HuH-7 (cell line): ENCODE measurements around the gene ZNF385A.

ENCODE experiments used
- DNase-seq: peaks from one replicate; pipeline ENCODE4 v3.0.0; 2011; ENCODE audit warnings: low spot score

Gene ZNF385A

DNA sequence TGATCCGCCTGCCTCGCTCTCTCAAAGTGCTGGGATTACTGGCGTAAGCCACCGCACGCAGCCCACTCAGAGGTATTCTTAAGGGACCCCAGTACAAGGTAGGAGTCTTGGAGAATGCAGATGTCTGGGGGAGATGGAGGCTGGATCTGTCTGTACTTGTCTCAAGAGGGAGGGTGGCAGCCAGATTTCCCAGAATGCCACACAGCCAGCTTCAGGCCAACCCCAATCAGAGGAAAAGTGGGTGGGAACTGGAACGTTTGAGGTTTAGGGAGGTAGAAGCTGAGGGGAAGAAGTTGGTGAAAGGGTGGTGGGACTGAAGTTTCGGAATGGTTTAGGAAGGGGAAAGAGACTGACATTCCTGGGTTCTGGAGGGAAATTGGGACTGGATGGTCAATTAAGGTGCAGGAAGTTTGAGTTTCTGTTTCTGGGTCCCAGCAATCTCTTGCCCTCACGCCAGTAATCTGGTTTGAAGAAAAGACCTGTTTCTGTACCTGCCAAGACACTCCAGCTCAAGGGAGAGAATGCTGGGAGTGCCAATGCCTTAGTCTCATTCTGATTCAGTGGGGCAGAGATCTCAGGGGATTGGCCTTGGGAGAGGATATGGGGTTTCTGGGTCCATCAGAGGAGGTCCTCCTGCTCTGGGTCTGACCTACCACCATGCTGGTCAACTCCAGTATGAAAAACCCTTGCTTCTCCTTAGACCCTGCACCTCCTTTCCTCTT is 8.1 kb upstream of the ZNF385A start:
- no peak for DNase-seq

DNA sequence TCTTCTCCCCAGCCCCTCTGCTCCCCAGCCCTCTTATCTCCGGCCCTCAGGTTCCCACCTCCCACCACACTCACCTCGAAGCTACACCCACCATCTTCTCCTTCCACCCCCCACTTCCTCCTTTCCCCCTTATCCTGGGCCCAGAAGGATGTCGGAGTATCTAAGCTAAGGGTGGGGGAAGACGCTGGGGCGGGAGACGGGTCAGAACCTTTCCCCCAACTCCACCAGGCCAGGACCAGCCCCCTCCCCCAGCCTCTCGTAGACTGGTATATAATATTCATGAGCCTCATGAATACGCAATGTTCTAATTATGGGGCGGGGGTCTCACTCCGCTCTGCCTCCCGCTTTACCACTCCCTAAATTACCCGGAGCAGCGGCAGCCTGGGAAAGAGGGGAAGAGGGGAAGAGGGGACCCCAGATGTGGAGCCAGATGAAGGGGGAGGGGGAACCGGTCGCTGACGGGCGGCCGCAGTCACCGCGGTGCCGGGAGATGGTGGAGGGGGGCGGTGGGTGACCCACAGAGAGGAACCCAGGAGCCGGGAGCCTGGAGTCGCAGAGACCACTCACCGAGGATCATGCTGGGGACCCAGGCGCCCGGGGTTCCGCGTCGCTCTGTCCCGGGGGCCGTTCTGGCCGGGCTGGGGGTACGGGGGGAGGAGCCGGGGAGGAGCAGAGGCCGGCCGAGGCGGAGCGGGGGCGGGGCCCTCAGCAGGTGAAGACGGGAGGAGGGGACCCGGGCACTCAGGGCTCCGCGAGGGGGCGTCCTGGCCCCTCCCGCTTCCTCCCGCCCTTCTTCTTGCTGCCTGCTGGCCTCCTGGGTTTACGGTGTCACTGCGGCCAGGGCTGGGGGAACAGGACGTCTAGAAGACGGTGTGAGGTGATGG is 6.4 kb upstream of the ZNF385A start:
- DNase-seq, result no peak

DNA sequence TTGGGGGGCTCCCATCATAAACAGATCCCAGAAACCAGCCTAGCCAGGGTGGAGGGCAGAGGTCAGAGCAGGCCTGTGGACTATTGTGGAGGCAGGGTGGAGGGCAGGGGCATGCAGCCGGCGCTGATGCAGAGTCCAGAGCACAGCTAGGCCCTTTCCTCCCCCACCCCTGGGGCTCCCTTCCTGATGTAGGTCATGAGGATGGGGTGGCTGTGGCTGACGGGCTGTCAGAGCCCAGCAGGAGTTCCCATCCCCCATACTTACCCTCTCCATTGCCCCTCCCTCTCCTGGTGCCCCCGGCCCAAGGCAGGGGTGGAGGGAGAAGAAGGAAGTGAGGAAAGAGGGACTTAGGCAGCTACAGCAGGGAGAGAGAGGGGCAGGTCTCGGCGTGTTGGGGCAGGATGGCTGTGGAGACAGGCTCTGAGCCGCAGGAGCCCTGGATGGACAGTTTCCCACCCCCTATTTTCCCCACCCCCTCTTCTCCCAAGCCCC is 5.7 kb upstream of the ZNF385A start:
- DNase-seq, result no peak

DNA sequence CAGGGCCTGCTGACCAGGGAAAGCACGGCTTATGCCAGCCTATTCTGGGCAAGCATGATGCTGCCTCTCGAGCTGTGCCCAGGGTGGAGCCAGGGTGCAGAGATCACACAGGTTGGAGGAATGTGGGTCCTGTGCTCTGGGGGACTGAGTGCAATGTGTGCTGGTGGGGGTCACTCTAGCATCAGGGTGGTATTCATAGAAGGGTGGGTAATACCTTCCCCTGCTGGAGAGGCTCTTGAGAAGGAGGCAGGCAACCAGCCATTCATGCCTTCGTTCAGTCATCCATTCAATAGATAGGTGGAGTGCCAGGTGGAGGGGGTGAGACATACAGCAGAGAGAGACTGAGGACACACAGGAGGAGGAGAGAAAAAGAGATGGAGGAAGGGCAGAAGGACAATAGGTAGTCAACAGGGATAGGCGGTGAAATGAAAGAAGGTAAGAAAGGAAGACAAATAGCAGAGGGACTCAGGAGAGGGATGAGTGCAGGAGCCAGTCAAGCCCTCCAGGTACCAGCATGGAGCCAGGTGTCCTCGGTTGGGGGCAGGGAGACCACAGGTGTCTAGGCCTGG is 5.2 kb upstream of the ZNF385A start:
- DNase-seq, result no peak

DNA sequence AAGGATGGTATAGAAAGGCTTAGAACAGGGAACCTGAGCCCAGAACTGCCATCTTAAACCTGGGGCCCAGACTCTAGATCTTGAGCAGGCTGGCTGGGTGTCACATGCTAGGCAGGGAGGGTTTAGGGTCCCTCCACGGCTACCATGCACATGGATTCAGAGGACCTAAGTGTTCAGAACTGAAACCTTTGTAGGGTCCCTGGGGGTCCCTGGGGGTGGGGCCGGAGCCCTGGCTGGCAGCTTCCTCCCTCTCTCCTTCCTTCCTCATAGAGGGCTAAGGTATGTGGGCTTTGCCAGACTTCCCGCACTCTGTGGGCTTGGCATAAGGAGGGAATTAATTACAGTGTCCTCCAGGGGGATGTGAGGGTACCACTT is 4.6 kb upstream of the ZNF385A start:
- no peak for DNase-seq

DNA sequence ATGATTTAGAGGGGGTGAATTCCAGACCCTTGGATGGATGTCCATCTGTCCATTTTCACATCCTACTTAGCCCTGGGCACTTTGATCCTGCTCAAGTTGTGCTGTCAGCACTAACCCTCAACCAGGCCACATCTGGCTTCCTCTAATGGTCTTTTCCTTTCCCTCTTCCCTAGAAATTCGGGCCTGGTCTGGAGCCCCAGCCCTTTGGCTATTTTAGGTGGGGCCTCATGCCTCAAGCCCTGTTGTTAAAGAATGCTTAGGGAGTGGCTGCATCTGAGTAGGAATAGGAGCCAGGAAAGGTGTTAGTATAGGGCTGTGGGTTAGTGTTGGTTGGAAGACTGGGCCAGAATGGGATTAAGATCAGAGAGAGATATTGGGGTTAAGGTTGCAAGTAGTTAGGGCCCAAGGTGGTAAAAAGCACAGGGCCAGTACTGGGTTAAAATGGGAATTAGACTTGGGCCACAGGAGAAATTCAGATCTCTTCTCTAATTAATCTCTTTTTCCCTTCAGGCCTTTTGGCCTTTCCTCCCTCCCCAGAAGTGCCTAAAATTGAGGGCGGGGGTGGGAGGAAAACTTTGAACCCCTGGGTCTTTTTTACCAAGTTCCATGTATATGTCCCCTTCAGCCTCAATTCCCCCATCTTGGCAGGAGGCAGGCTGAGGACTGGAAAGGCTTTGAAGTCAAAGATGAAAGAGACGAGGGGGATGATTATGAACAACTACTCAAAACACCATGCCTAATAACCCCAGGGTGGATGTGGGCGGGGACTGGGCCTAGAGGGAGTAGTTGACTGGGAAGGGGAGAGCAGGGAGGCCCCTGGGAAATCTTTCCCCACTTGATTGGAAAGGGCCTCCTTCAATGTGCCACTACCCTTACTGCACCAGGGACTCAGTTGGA is 4.0 kb upstream of the ZNF385A start:
- no peak for DNase-seq

DNA sequence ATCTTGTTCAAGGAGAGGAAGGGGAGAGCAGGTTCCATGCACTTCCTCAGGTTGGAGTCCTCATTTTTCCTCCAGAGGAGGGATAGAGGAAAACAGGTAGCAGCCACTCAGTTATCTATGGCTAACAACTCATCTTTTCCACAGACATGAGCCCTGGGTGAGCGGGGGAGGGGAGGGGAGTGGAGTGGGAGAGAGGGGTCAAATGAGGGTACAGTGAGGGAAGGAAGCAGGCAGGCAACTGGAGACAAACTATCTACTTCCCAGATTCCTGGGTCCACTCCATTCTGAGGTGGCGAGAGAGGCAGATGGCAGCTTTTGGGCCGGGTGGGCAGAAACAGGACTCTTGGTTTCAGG is 2.6 kb upstream of the ZNF385A start:
- DNase-seq, result no peak

DNA sequence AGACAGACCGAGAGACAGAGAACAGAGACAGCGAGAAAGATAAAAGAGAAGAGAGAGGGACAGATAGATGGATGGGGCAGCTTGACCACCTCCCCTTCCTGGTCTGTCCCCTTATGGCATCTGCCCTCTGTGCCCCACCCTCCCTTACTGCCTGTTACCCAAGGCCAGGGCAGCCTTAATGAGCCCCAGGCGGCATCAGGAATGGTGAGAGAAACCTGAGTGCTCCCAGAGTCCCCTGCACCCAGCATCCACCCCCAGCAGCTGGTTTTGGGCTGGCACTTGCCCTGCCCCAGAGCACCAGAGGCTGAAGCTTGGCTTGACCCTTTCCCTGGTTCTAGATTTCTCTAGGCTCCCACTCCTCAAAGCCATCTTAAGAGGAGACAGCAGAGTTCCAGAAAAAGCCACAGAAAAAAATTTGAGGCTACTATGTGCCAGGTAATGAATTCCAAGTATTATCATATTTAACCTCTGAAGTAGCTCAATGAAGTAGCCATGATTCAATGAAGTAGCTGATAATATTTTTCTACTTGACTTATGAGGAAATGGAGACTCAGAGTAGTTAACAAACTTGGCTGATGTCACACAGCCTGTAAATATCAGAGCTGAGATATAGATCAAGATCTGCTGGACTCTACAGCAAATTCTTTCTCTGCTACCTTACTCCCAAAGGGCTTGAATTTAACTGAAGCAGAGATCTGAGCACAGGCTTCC is 2.0 kb upstream of the ZNF385A start:
- no peak for DNase-seq

DNA sequence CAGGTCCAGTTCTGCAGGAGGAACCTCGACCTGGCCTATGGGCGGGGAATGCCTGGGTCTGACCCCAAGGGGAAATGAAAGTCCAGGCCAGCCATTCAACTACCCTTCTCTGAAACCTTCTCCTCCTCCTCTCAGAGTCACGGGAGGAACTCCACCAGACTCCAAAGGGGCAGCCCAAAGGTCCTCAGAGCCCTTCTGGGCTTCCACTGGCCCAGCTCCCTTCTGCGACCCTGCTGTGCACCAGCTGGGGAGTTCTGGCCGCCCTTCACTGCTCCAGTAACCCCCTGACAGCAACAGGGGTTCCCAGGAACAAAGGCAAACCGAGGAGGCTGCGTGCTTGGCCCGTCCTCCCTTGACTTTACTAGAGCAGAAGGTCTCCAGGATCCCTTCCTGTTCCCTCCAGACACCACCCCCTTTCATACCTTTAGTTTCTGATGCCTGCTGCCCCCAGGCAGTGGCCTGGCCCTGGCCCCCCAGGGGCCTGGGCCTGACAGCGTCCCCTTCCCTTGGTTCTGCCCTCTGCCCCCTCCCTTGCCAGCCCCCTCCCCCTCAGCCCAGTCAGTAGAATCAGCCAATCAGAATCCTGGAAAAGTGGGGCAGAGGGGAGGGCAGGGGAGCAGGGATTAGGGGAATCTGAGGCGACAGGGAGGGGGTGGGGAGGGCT is 850 bp upstream of the ZNF385A start:
- DNase-seq, result no peak

DNA sequence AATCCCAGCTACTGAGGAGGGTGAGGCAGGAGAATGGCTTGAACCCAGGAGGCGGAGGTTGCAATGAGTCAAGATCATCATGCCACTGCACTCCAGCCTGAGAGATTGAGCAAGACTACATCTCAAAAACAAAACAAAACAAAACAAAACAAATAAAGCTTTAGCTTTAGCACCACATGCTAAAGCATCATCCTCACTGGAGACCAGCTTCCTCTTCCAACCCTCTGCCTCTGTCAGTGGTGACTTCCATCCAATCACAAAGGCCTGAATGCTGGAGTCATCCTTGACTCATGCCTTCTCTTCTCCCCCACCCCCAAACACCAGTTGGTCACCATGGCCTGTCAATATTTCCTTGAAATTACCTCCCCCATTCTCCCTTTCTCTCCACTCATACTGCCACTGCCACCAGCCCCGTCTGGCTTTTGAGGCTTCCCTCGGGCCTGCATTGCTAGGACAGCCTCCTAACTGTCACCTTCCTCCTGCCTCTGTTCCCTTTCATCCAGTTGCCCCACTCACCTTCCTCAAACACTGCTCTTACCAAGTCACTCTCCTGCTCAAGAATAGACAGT is 1.4 kb downstream of the ZNF385A start:
- no peak for DNase-seq

DNA sequence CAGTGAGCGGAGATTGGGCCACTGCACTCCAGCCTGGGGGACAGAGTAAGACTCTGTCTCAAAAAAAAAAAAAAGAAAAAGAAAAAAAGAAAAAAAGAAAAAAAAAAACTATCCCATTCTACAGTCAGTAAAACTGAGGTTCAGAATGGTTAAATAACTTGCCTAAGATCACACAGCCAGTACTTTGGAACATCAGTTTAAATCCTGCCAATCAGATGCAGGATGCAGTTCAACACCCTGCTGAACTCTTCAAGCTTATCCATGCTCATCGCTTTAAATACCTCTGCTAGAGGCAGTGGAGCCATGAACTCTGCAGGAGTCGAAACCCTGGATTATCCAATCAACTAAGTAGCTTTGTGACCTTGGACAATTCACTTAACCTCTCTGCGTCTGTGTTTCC is 3.4 kb downstream of the ZNF385A start:
- DNase-seq, result no peak

DNA sequence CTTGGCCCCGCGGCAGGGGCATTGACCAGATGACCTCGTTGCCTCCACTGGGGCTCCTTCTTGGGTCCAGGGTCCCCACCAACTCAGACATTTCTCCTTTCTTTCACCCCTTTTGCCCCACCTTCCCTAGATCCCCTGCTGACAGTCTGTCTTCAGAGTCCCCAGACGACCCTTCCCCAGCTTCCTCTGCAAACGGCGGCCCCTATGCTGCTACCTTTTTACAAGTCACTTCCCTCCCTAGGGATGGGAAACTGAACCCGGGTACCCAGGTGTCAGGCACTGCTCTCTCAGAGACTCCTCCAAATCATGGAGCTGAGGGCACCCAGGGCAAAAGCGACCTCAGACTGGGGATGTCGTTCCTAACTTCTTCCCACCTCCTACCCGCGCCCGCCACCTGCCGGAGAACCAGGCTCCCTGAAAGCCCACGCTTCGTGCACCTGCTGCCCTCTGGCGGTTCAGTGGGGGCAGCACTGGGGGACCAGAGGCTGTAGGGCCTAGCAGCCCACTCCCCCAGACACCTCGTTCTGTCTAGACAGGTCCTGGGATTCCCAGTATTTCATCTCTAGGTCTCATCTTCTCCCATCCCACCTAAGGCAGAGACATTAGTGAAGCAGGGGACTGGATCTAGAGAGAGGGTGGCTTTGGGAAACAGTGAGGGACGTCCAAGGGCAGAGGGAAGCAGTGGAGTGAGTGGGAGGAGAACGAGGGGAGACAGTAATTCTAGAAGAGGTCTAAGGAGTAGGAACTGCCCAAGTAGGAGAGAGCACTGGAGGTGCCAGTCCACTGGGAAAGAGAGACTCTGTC is 4.9 kb downstream of the ZNF385A start:
- DNase-seq, result peak; percentile 98

DNA sequence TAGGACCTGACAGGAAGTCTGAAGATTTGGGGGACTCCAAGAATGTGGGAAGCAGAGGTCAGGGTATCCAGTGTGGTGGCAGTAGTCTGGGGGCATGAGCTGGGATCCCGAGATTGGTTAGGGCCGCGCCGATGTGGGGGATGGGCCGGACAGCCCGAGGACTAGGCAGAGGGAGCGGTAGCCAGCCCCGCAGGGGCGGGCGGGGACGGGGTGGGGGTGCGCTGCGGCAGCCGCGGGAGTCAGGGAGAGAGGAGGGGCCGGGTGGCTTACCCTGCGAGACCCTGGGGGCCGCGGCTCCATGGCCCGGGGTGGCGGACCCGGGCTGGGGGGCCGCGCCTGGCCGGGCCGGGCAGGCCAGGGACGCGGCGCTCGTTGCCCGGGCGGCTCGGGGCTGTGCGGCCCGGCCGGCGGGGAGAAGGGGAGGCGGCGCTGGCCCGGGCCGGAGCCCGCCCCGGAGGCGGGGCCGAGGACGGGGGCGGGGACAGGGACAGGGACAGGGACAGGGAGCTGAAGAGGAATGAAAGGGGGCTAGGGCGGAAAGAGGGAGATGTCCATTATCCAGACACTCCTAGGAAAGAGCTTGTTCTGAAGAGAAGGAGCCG is 5.6 kb downstream of the ZNF385A start:
- DNase-seq, result peak; percentile 90

DNA sequence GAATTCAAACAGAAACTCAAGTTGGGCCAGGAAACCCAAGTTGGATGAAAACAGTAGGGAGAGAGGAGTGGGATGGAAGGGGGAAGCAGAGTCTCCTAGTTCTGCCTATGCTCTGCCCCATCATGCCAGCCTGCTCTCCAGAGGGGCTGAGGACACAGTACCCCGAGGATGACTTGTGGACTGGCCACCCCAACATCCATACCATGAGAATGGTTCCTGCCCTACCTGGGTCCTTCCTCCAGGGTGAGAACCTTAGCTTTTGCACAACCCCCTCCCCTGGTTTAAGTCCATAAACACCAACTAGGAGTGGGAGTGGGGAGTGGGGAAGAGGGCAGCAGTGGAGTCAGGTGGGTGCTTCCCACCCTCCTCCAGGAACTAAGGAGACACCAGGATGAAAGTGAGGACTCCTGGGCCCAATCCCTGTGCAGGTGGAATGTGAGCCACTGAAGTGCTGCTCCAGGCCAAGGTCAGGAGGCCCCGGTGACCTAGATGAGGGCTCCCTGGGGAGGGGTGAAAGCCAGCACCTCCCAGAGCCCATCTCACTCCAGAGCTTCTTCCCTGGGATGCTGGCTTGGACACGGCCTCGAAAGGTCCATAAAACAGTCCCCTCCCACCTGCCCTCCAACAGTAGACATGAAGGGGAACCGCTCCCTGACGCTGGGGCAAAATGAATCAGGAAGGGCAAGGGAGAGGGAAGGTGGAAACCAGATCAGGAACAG is 6.6 kb downstream of the ZNF385A start:
- DNase-seq, result no peak

DNA sequence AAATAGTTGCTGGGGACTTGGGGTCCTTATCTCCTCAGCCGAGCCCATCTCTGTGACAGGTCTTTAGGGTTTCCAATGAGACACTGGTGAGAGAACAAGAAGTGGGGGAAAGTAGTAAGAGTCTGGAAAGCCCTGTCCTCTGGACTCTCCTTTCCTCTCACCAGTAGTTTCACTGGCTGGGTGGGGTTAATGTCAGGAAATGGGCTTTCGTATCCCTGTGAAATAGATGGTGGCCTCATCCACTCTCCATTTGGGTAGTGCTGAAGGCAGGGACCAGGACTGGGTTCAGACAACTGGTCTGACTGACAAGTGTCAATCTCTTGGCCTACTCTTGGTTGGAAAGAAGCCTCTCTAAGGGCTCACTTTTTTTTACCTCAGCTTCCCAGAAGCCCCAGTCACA is 7.5 kb downstream of the ZNF385A start:
- no peak for DNase-seq

DNA sequence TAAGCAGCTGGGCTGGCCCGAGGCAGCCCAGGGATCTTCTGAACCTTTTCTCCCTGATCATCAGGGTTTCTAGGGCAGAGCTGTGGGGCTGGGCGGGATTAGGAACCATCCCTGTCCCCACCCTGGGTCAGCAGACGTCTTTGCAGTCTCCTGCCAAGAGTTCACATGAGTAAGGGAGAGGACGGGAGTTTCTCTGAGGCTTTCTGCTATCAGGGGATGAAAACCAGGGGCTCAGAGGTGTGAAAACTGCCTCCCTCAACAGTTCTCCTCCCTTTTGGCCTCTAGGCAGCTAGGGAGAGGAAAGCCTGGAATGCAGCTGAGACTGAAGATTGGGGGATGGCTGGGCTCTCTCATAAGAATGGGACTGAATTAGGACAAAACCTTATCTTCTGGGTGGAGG is 7.9 kb downstream of the ZNF385A start:
- DNase-seq, result no peak

DNA sequence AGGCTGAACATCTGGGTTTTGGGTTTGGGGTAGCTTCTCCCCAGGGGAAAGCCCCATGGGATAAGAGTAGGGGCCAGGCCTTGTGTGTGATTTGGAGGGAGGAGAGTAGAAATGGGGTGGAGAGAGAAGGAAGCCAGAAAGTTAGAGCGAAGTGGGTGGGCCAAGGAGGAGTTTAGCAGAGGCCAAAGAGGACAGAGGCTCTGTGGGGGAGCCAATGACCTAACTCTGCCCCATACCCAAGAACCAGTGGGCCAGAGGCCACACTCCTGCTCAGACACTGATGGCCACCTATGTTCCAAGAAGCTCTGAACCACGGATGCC is 9.3 kb downstream of the ZNF385A start:
- no peak for DNase-seq

DNA sequence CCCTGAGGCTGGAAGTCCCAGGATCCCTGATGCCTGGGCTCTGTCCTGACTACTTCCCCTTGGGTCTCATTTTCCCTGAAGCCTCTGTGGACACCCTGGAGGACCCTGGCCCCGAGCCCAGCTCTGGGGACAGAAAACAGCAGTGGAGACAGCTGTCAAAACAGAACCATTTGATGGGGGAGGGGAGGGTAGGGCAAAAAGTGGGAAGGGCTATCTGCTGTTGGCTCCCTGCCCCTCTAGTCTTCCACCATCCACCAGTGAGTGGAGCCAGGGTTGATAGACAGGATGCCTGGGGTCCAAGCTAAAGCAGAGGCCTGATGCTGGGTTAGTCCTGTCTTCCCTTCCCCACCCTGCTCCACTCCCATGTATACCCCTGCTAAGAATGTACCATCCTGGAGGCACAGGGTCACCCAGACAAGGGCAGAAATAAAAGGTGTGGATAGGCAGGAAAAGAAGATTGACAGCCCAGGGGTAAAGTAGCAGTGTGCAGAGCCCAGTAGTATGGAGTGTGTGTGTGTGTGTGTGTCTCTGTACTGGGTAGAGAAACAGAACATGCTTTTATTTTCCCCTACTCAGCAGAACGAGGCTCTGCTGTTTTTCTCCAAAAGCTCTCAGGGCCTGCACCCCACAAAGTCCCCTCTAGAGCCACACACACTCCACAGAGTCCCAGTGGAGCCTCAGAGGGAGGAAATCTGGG is 9.8 kb downstream of the ZNF385A start:
- DNase-seq, result no peak
